Sigmoid colon (tissue), 7 donors: ENCODE measurements around the gene KANK2. TPM values are rescaled to one million over a fixed set of nuclear protein-coding genes. Genes with fewer than 3 reads are reported as not detected.

Experiments used
- DNase-seq: peaks from one replicate; pipeline ENCODE4 v3.0.0-alpha.2; 2019
- H3K27ac ChIP-seq, 4 donors: fragments of 200-600 bp; sonication (generic); one replicate each; pipeline ENCODE4 v1.5.1; 2016 to 2019; ENCODE audit warnings: mild to moderate bottlenecking in 1 of 4
- H3K27me3 ChIP-seq, 3 donors: fragments of 200-600 bp; sonication (generic); one replicate each; pipeline ENCODE4 v1.5.1; 2019; ENCODE audit warnings: mild to moderate bottlenecking in 1 of 3
- H3K36me3 ChIP-seq, 4 donors: fragments of 200-600 bp; sonication (generic); one replicate each; pipeline ENCODE4 v1.5.1; 2016 to 2019
- H3K4me1 ChIP-seq, 4 donors: fragments of 200-600 bp; sonication (generic); one replicate each; pipeline ENCODE4 v1.5.1; 2017 to 2019
- H3K4me3 ChIP-seq, 4 donors: fragments of 200-600 bp; sonication (generic); one replicate each; pipeline ENCODE4 v1.5.1; 2017 to 2019; ENCODE audit warnings: mild to moderate bottlenecking in 2 of 4, moderate library complexity in 1 of 4
- H3K9me3 ChIP-seq, 4 donors: fragments of 200-600 bp in 3 of 4; sonication (generic) in 3 of 4; one replicate each; pipeline versions ENCODE4 v1.5.1 to v1.6.1; 2013 to 2019
- EP300 ChIP-seq, 4 donors: sonication (generic); formaldehyde crosslinking; IDR thresholded peaks; one replicate each; pipeline ENCODE4 v1.6.1; 2017; ENCODE audit warnings: antibody characterized with exemption in 4 of 4
- POLR2A ChIP-seq, 2 donors: fragments of 450-650 bp; IDR thresholded peaks; one replicate each; pipeline ENCODE4 v1.6.1; 2016; ENCODE audit warnings: antibody characterized with exemption in 2 of 2, mild to moderate bottlenecking in 2 of 2, moderate library complexity in 2 of 2
- POLR2AphosphoS5 ChIP-seq, 4 donors: sonication (generic); formaldehyde crosslinking; IDR thresholded peaks; one replicate each; pipeline ENCODE4 v1.6.1; 2017; ENCODE audit warnings: antibody characterized with exemption in 4 of 4
- WGBS, 2 donors: extraction: QIAGEN DNeasy Blood & Tissue Kit; methylation state at CpG; one replicate each; pipeline ENCODE4 v1.1.7; 2013; 5-methylcytosine and 5-hydroxymethylcytosine counted together
- intact Hi-C: fragments of 100-400 bp; cut with DNase I; formaldehyde crosslinking; loops from one replicate; pipeline ENCODE4 v1.15.1; 2023
- polyA plus RNA-seq, 3 donors: library from polyadenylated mRNA; stranded (reverse); fragments of 200-250 nt; gene quantifications; one replicate each; pipeline ENCODE4 v1.2.3, GENCODE V29; 2013
- total RNA-seq, 4 donors: library from RNA; depleted of rRNA; stranded (reverse); fragments of >200 nt; gene quantifications; one replicate each; pipeline ENCODE4 v1.1.0, GENCODE V29; 2016
- TF ChIP-seq, protein P1 (sequence below), 4 experiments: fragments of 450-650 bp in 3 of 4; fragments of 200-600 bp in 1 of 4; IDR thresholded peaks; one replicate each; pipeline ENCODE4 v1.5.1; 2016 to 2019; ENCODE audit warnings: antibody characterized with exemption in 4 of 4, mild to moderate bottlenecking in 3 of 4, moderate library complexity in 2 of 4
- donor health status: healthy with polysubstance abuse.
- donor health status: Bipolar disorder and iron deficiency.
- donor health status: healthy.

Gene KANK2
- total and polyA plus RNA-seq, 7 donors: 29.8 to 1,314 (median 691) TPM

DNA sequence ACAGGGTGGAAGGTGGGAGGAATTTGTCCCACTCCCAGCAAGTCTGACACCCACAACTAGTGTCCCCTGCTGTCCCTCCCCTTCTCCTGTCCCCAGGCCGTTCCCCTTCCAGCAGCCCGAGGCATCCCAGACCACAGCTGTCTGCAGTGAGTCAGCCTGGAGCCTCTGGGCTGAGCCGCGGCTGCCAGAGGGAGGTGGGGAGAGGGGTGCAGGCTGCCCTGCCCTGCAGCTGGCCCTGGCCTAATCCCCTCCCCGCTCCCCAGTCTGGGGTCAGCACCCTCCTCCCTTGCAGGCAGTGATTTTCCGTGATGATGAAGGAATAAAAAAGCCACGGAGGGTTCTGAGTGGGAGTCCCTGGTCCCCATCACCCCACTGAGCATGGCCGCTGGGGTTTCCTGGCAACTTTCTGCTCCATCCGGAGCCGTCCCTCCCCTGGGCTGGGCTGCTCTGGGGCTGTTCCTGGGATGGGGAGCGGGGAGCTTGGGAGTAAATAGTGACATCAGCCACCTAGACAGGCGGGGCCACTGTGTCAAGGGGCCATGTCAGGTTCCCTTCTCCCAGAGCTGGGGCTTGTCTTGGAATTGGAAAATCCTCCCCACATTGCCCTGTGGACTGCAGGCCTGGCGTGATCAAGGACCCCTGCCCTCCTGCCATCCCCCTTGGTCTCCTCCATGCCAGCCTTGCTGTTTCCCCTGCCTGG lies 58.6 kb downstream of the KANK2 start:
- no peaks in the 10 kb centered on the region for H3K36me3 ChIP-seq
- TF ChIP-seq EP300 (IDR thresholded peaks at IDR 0.05) (peak in 1 of 4 donors; percentile 24), POLR2AphosphoS5 (IDR thresholded peaks at IDR 0.05) (peak; percentile 25 to 76 (median 68)), POLR2A (IDR thresholded peaks at IDR 0.05) (peak in 1 of 2 donors; percentile 9)
- TF ChIP-seq, protein P1, sequence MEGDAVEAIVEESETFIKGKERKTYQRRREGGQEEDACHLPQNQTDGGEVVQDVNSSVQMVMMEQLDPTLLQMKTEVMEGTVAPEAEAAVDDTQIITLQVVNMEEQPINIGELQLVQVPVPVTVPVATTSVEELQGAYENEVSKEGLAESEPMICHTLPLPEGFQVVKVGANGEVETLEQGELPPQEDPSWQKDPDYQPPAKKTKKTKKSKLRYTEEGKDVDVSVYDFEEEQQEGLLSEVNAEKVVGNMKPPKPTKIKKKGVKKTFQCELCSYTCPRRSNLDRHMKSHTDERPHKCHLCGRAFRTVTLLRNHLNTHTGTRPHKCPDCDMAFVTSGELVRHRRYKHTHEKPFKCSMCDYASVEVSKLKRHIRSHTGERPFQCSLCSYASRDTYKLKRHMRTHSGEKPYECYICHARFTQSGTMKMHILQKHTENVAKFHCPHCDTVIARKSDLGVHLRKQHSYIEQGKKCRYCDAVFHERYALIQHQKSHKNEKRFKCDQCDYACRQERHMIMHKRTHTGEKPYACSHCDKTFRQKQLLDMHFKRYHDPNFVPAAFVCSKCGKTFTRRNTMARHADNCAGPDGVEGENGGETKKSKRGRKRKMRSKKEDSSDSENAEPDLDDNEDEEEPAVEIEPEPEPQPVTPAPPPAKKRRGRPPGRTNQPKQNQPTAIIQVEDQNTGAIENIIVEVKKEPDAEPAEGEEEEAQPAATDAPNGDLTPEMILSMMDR (IDR thresholded peaks at IDR 0.05): no peak
- WGBS, 2 donors: 11 to 31% methylated on average over 13 of the region's 13 CpGs
- H3K27me3 ChIP-seq: no peaks in the 10 kb centered on the region
- H3K4me3 ChIP-seq: peak overlapping the region in 3 of 4 donors; percentile 14 to 30 (median 19)
- intact Hi-C loops: loop anchor here (10.0 kb wide), 1 partner anchor 236 kb away; the partner anchor contains the start of gene SWSAP1
- DNase-seq: peak; percentile 94
- H3K9me3 ChIP-seq: no peaks in the 10 kb centered on the region
- peak overlapping the region; percentile 92 to 99 (median 95) for H3K27ac ChIP-seq
- H3K4me1 ChIP-seq: peaks cover 0 to 69% (median 61%) of the 10 kb centered on the region in 4 donors

GRCh38 chr19:11137542-11138384 lies 59.6 kb downstream of the KANK2 start:
- intact Hi-C loops: loop anchor here (1.0 to 10.0 kb wide), 2 partner anchors 67 to 237 kb away; partner anchors contain the start of gene SWSAP1
- peaks cover 0 to 8% (median 0%) of the 10 kb centered on the region in 4 donors for H3K36me3 ChIP-seq
- no peaks in the 10 kb centered on the region for H3K9me3 ChIP-seq
- 2 to 10% methylated on average over 28 of the region's 28 CpGs for WGBS, 2 donors
- DNase-seq: peak; percentile 95
- no peaks in the 10 kb centered on the region for H3K27me3 ChIP-seq
- H3K4me3 ChIP-seq: peak overlapping the region in 3 of 4 donors; percentile 19 to 30 (median 20)
- peak overlapping the region; percentile 92 to 99 (median 95) for H3K27ac ChIP-seq
- TF ChIP-seq POLR2A (IDR thresholded peaks at IDR 0.05) (no peak), EP300 (IDR thresholded peaks at IDR 0.05) (peak in 1 of 4 donors; percentile 29), POLR2AphosphoS5 (IDR thresholded peaks at IDR 0.05) (peak in 3 of 4 donors; percentile 68 to 86 (median 84))
- TF ChIP-seq, protein P1 (IDR thresholded peaks at IDR 0.05): peak; percentile 85 to 97 (median 94)
- peaks cover 0 to 59% (median 52%) of the 10 kb centered on the region in 4 donors for H3K4me1 ChIP-seq

DNA sequence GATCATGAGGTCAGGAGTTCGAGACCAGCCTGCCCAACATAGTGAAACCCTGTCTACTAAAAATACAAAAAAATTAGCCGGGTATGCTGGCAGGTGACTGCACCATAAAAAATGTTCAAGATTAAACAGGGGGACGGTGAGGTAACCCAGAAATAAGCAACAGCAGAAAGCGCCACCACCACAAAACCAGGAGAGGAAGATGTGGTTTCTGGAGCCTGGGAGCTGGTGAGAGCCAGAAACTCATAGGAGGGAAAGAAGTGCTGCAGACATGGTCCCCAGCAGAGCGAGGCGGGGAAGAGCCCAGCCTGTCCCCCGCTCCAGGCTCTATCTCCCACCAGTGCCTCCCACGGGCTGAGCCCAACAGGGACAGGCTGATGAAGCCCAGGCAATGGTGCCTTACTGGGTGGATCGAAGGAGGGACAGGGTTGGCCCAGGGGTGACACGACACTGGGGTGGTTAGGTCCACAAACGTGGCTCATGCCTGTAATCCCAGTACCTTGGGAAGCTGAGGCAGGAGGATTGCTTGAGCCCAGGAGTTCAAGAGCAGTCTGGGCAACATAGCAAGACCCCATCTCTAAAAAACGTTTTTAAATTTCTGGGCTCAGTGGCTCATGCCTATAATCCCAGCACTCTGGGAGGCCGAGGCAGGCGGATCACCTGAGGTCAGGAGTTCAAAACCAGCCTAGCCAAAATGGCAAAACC lies 60.8 kb downstream of the KANK2 start:
- Histone ChIP-seq H3K4me1 (peaks cover 0 to 47% (median 39%) of the 10 kb centered on the region in 4 donors), H3K4me3 (no peak overlapping the region)
- intact Hi-C loops: loop anchor here (1.0 to 10.0 kb wide), 2 partner anchors 68 to 238 kb away; partner anchors contain the start of gene SWSAP1

More for the DNA sequence above, 60.8 kb downstream of the KANK2 start:
- no peak for DNase-seq
- Histone ChIP-seq H3K27me3 (no peaks in the 10 kb centered on the region), H3K36me3 (peaks cover 0 to 17% (median 6%) of the 10 kb centered on the region in 4 donors), H3K27ac (peak overlapping the region; percentile 92 to 99 (median 95)), H3K9me3 (no peaks in the 10 kb centered on the region)
- 69 to 85% methylated on average over 14 of the region's 14 CpGs for WGBS, 2 donors
- no peak for TF ChIP-seq EP300 (IDR thresholded peaks at IDR 0.05)
- no peak for TF ChIP-seq POLR2AphosphoS5 (IDR thresholded peaks at IDR 0.05)
- no peak for TF ChIP-seq POLR2A (IDR thresholded peaks at IDR 0.05)
- TF ChIP-seq, protein P1 (IDR thresholded peaks at IDR 0.05): no peak
